Umbilical cord (tissue), 2 donors: ENCODE measurements around the gene GRB10. TPM values are rescaled to one million over a fixed set of nuclear protein-coding genes. Genes with fewer than 3 reads are reported as not detected.

Experiments used
- DNase-seq: peaks from one replicate; pipeline ENCODE4 v3.0.0-alpha.2; 2015; ENCODE audit warnings: low spot score
- total RNA-seq: library from RNA; depleted of rRNA; stranded (reverse); fragments of >200 nt; gene quantifications from one replicate; pipeline ENCODE4 v1.2.3, GENCODE V29; 2014; ENCODE audit warnings: low replicate concordance; ENCODE audit not compliant: insufficient read depth

Gene GRB10
- total RNA-seq, 1 donor from 2014 or later, result 38.3 TPM

DNA sequence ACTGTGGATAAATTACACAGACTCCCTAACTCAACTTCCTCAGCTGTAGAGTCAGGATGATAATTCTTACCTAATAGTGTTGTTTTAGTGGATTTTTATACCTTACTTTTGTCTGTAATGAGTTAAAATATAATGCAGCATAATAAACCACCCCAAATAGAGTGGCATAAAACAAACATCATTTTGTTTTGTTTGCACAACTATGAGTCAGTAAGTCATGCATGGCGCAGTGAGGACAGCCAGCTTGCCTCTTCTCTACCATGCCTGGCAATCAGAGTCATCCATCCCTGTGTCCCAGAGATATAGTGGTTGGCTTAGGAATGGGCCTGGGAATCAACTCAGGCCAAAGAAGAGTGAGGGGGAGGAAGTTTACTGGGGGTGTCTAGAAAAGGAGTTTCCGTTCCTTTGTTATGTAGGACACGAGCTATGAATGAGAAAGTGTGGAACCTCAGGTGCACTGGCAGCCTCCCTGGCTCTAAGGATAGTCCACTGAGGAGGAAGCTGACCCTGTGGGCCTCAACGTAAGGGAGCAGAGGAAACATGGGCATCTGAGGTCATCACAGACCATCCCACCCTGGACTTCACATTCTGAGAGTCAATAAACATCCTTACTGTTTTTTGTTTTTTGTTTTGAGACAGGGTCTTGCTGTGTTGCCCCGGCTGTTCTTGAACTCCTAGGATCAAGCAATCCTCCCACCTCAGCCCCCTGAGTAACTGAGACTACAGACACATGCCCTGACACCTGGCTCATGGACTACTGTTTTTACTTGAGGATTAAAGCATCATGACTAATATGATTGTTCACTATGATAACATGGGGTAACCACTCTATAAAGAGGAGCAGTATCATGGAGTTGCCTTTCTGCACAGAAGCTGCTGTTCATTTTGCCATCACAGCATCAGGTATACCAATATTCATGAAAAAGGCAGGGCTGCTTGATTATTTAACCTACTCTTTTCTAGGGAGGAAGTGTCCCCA is 21.0 kb upstream of the GRB10 start:
- no peak for DNase-seq

DNA sequence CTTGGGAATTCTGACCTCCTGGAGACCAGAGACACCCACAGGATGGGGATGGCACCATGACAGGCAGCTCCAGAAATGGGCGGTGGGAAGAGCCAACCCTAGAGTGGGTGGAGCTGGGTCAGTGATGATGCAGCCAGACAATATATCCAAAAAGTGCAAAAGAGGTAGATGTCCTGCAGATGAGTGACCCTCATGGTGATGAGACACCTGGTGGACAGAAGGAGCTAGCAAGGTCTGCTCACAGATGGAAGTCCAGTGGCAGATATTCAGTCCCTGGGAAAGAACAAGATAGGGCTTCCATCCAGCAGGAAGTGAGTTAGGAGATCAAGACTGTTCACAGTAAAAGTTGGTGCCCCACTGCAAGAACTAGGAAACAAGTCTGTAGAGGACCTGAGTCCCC is 19.2 kb upstream of the GRB10 start:
- DNase-seq, result no peak

DNA sequence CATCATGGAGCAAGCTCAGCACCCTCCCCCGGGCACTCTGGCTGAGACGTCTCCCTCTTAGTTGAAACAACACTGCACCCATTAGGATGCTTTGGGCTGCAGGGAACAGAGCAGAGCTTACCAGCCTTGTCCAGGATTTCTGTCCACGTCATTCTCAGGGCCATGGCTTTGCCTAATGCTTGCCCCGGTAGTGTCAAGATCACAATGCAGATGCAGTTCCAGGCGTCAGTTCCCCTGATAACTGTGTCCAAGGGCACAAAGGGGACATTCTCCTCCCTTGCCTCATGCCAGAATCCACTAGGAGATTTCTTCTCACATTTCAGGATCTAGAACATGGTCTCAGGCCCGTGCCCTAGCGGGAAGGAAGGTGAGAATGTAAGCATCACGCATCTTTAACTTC is 17.2 kb upstream of the GRB10 start:
- DNase-seq, result no peak

DNA sequence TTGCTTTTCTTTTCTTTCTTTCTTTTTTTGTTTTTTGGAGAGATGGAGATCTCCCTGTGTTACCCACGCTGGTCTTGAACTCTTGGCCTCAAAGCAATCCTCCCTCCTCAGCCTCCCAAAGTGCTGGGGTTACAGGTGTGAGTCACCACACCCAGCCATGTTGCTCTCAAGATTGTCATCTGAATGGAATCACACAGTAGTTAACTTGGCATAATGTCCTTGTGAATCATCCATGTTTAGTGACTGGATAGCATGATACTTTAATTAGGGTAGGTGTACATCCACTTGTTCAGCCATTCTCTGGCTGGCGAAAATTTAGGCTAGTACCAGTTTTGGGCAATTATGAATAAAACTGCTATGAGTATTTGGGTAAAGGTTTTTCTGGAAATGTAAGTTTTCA is 15.4 kb upstream of the GRB10 start:
- DNase-seq, result no peak

DNA sequence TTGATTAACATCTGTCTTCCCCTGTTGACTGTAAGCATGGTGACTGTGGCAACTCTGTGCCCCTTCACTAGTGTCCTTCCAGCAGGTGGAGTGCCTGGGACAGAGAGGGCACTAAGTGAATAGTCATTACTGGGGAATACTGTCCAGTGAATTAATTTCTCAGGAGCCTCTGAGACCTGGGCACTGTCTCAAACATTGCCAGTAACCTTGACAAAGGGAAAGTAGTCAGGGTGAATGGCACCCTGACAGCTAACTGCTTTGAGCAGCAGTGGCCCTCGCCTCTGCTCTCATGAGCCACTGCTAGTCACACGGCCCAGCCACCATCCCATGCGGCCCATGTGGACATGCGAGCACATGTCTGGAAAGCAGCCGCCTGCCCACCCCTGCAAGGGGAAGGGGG is 13.1 kb upstream of the GRB10 start:
- DNase-seq, result no peak

GRCh38 chr7:50795253-50795652 is 12.6 kb upstream of the GRB10 start:
- no peak for DNase-seq

- DNase-seq, result no peak
Measured at GRCh38 chr7:50793947-50794570, 11.4 kb upstream of the GRB10 start.

- DNase-seq, result peak; percentile 69
Measured at GRCh38 chr7:50793120-50793946, 10.6 kb upstream of the GRB10 start.

DNA sequence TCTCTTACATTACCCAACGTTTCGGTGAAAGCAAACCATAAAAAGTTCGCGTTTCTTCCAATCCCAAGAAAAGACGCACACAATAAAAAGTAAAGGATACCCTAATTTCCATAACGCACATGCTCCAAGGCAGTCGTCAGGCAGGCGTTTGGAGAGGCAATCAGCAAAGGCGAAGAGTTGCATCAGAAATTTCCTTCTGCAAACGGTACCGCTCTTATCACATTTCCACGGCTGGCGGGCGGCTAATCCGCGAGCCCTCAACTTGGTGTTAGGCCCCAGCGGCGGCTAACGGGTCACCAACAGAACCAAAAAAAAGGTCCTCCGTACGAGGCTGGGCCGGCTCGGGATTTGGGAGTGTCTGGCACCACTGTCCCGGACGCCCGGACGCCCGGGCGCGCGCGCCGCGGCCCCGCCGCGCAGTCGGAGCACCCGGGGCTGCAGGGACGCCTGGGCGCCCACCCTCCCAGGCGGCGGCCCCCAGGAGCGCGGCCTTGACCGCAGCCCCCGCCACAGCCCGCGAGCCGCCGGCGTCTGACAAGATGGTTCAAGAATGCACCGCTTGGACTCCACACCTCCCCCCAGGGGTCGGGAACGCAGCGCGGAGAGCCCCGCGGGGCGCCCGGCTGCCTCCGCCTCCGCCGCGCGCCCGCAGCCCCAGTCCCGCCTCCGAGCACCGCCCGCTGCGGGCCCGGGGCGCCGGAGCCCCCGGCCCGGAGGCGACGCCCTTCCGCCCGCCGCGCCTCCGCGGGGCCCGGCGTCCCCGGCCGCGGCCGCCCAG is 9.8 kb upstream of the GRB10 start:
- DNase-seq, result peak; percentile 45

GRCh38 chr7:50791938-50792341 is 9.2 kb upstream of the GRB10 start:
- peak; percentile 43 for DNase-seq

DNA sequence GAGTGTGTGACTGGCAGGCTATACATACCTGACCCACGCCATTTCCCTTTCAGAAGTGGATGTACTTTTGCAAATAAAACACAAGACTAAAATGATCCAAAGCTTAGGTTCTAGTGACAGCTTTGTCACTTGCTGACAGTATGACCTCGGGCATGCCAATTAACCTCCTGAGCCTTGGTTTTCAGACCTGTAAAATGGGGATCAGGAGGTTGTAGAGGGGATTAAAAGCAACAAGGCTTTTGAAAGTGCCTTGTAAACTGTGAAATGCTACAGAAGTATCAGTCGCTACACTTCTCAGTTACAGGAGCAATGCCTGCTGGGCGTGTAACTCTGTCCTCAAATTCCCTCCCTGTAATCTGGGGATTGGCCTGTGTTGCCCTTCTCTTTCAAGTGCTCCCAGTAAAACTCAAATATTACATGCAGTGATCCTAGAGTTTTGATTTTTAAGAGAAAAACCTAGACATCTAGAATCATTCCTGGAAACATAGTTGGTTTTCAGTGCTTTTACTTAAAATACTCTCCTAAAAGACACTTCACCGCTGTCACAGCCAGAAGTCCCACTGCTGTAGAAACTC is 8.8 kb upstream of the GRB10 start:
- peak; percentile 52 for DNase-seq

DNA sequence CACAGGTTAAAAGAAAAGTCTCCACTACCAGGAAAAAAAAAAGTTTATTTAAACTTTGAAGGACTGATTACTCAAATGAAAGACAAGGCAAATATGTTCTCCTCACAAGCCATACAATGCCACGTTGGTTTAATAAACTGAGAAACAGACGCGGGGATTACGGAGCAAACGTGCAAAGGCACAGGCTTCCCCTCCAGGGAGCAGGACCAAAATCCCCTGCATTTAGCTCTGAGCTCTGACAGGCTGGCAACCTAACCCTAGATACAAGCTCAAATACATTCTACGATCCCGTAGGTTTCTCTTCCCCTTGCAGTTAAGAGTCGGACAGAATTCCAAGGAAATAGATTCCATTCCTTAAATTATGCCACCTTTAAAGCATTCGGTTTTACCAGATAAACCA is 7.7 kb upstream of the GRB10 start:
- peak; percentile 77 for DNase-seq

DNA sequence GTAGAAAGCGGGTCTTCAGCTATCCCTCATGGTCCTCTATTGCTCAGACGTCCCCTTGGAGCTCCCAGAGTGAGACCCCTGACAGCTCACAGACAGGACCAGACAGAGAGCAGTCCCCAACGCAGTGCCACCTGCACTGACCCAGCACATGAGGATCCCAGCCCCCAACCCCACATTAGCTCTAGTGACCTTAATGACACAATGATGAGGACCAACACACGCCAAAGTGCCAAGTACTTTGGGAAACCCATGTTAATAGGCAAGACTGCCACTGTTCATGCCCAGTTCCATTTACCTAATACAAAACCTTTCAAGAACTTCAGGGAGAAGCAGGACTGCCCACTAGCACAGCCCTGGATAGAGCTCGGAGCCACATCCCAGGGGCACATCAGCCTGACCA is 5.7 kb upstream of the GRB10 start:
- DNase-seq, result no peak

- DNase-seq, result no peak
Measured at GRCh38 chr7:50787825-50788224, 5.1 kb upstream of the GRB10 start.

DNA sequence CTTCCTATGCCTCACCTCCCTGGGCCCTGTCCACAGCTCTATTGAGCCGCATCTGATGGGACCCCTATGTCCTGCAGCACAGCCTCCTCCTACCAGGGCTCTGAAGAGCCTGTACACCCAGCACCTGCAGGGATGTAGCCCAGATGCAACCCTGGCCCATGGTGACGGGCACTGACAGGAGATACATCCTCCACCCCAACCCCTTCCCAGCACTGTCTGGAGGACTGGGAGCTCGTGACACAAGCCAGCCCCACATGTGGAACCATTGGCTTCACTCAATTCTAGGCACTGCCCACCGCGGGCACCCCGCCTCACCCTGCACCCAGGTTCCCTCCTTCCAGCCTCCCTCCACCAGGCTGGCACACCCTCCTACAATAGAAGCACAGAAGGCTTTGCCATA is 2.6 kb upstream of the GRB10 start:
- no peak for DNase-seq

GRCh38 chr7:50783801-50784507 is 1.3 kb upstream of the GRB10 start:
- DNase-seq, result no peak

DNA sequence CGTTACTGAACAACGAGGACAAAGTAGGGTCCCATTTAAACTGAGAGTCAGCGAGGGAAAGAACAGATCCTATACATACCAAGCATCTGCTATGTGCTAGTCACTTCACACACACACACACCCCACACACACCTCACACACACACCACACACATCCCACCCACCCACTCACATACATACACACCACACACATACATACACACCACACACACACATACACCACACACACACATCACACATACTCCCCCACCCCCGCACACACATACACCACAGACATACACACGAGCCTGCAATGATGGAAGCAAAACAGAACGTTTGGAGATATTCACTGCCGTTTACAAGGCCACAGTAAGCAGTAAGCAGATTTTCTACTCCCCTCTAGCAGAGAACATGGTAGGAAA is 607 bp upstream of the GRB10 start:
- no peak for DNase-seq

DNA sequence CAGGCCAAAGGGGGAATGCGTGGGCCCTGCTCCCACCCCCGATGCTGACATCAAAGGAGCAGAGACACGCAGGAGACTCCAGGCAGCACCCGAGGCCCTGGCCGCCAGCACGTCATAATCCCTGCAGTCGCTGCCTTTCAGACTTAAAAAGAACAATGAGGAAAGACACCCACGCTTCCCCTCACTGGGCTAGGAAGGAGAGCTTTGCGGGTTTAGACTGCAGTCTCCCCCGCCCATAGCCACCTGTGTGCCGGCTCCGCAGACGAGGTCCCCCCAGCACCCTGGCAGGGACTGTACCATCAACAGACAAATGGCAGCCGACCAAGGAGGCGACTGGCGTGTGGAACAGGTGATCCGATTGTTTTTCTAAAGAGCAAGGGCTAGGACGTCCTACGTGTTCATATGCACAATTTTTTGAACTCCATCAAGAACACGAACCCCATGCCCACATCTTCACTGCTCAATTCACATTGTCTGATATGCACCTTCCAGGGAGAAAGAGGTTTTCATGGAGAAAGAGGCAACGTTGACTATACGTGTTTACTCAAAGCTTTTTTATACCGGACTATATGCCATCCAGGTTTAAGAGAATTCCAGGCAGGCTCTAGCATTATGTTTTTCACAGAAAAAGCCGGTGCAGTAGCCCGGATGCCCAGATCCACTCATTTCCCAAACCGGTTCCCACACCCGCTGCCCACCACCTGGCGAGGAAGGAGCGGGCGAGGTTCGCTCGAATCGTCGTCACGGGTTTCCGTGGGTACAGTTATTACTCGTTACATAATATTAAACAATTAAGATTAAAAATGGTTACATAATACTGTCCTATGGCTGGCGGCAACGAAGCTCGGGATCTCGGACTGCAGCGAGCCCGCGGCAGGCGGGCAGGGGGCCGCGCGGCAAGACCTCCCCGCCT is 1.1 kb downstream of the GRB10 start:
- DNase-seq, result no peak

DNA sequence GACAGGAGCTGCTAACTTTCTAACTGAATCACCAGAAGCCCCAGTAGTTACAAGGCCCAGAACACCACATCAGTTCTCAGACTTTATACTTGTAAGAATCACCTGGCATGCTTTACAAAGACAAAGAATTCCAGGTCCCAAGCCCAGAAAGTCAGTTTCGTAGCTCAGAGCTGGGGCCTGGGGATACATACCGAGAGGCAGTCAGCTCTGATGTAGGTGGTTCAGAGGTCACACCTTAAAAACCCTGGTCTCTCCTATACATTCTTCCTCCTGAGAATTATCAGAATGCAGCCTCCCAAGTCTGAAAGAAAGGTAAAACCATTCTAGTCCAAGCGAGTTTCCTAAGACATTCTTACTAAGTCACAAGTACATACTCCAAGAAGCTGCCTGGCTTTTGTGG is 2.3 kb downstream of the GRB10 start:
- DNase-seq, result no peak
